Femur (tissue), 1 donor: Measurements from ENCODE around the gene PPP1R3F.

Experiments used
- DNase-seq: peaks from one replicate; pipeline ENCODE4 v3.0.0-alpha.2; 2017

The PPP1R3F gene

GRCh38 chrX:49249616-49250015, 20.0 kb upstream of the PPP1R3F start:
- DNase-seq, result no peak

GRCh38 chrX:49250066-49250465, 19.5 kb upstream of the PPP1R3F start:
- no peak for DNase-seq

- DNase-seq, result no peak
These were observed 19.0 kb upstream of the PPP1R3F start for GRCh38 chrX:49250578-49250977.

GRCh38 chrX:49251325-49251724, 18.3 kb upstream of the PPP1R3F start:
- no peak for DNase-seq

GRCh38 chrX:49254639-49255038, 15.0 kb upstream of the PPP1R3F start:
- DNase-seq, result no peak

- DNase-seq, result no peak
These were observed 13.2 kb upstream of the PPP1R3F start for GRCh38 chrX:49256268-49256995.

GRCh38 chrX:49257074-49257790, 12.4 kb upstream of the PPP1R3F start:
- DNase-seq, result no peak

- no peak for DNase-seq
These were observed 11.5 kb upstream of the PPP1R3F start for GRCh38 chrX:49257846-49258748.

GRCh38 chrX:49258749-49259124, 10.9 kb upstream of the PPP1R3F start:
- no peak for DNase-seq

- DNase-seq, result no peak
These were observed 9.2 kb upstream of the PPP1R3F start for GRCh38 chrX:49260221-49260985.

- no peak for DNase-seq
These were observed 7.0 kb upstream of the PPP1R3F start for GRCh38 chrX:49262603-49263002.

- no peak for DNase-seq
These were observed 6.0 kb upstream of the PPP1R3F start for GRCh38 chrX:49263631-49264030.

- DNase-seq, result no peak
These were observed 5.1 kb upstream of the PPP1R3F start, which contains the start of gene FOXP3 for GRCh38 chrX:49264460-49264859. Gene FOXP3 (minus strand): TSS chrX:49264710. CDS start chrX:49258505, 6,205 bp downstream.

- no peak for DNase-seq
These were observed 2.8 kb upstream of the PPP1R3F start for GRCh38 chrX:49266523-49267445.

GRCh38 chrX:49268702-49269009, 937 bp upstream of the PPP1R3F start:
- no peak for DNase-seq

- DNase-seq, result peak; percentile 98
These were observed 405 bp upstream of the PPP1R3F start for GRCh38 chrX:49269010-49269766.

- no peak for DNase-seq
These were observed 792 bp downstream of the PPP1R3F start for GRCh38 chrX:49270249-49270921.

- DNase-seq, result no peak
These were observed 1.7 kb downstream of the PPP1R3F start for GRCh38 chrX:49271341-49271740.

- DNase-seq, result no peak
These were observed 2.8 kb downstream of the PPP1R3F start for GRCh38 chrX:49272421-49272820.

- DNase-seq, result no peak
These were observed 3.7 kb downstream of the PPP1R3F start for GRCh38 chrX:49273181-49273727.
